Gastroesophageal sphincter (tissue), 3 donors: ENCODE measurements around the gene C1QL4.

Experiments used
- CTCF ChIP-seq, 4 experiments: fragments of 200-600 bp in 2 of 4; fragments of 450-650 bp in 2 of 4; sonication (generic) in 1 of 4; IDR thresholded peaks; one replicate each; pipeline ENCODE4 v1.5.1; 2017 to 2019; ENCODE audit warnings: antibody characterized with exemption in 4 of 4, mild to moderate bottlenecking in 2 of 4, moderate library complexity in 2 of 4
- EP300 ChIP-seq: sonication (generic); formaldehyde crosslinking; IDR thresholded peaks from one replicate; pipeline ENCODE4 v1.6.1; 2017; ENCODE audit warnings: antibody characterized with exemption, mild to moderate bottlenecking
- POLR2A ChIP-seq, 2 donors: fragments of 450-650 bp; IDR thresholded peaks; one replicate each; pipeline ENCODE4 v1.6.1; 2017; ENCODE audit warnings: antibody characterized with exemption in 2 of 2, mild to moderate bottlenecking in 2 of 2, moderate library complexity in 1 of 2

GRCh38 chr12:49362077-49362476, 25.1 kb upstream of the C1QL4 start:
- no peak for TF ChIP-seq CTCF (IDR thresholded peaks at IDR 0.05)
- no peak for TF ChIP-seq POLR2A (IDR thresholded peaks at IDR 0.05)
- no peak for TF ChIP-seq EP300
